WERI-Rb-1 (cell line): ENCODE measurements around the gene RNF130.

Source experiments
- DNase-seq: peaks from one replicate; pipeline ENCODE4 v3.0.0-alpha.2; 2020
- H3K27ac ChIP-seq: fragments of 250-450 bp; sonication (Bioruptor Pico); 2 replicates; pipeline ENCODE4 v1.5.1; 2020; ENCODE audit warnings: mild to moderate bottlenecking, moderate library complexity
- H3K27me3 ChIP-seq: fragments of 250-450 bp; sonication (Bioruptor Pico); 2 replicates; pipeline ENCODE4 v1.5.1; 2021; ENCODE audit warnings: mild to moderate bottlenecking, low read depth, moderate library complexity; ENCODE audit not compliant: insufficient read depth, severe bottlenecking
- H3K36me3 ChIP-seq: fragments of 250-450 bp; sonication (Bioruptor Pico); 2 replicates; pipeline ENCODE4 v1.5.1; 2020; ENCODE audit warnings: mild to moderate bottlenecking, moderate library complexity
- H3K4me3 ChIP-seq: 2 replicates; pipeline ENCODE4 v1.5.1; 2011; ENCODE audit warnings: low read depth, mild to moderate bottlenecking, control low read depth, low read length
- H3K9me3 ChIP-seq: fragments of 250-450 bp; sonication (Bioruptor Pico); 2 replicates; pipeline ENCODE4 v1.5.1; 2021; ENCODE audit warnings: mild to moderate bottlenecking, moderate library complexity; ENCODE audit not compliant: severe bottlenecking
- CTCF ChIP-seq: IDR thresholded peaks from 2 replicates; pipeline ENCODE4 v1.5.1; 2011; ENCODE audit warnings: low read depth, mild to moderate bottlenecking, control low read depth, inconsistent platforms, low read length

RNF130 gene

GRCh38 chr5:179974246-179974945 lies 97.2 kb downstream of the RNF130 start:
- DNase-seq: peak; percentile 83
- peaks cover 30% of the 10 kb centered on the region for H3K36me3 ChIP-seq

GRCh38 chr5:179973391-179973790 lies 98.2 kb downstream of the RNF130 start:
- TF ChIP-seq CTCF: no peak
- Histone ChIP-seq H3K4me3 (no peak overlapping the region), H3K27ac (peak overlapping the region; percentile 88), H3K27me3 (no peaks in the 10 kb centered on the region), H3K36me3 (peaks cover 24% of the 10 kb centered on the region), H3K9me3 (no peaks in the 10 kb centered on the region)
- DNase-seq: peak; percentile 14

More at GRCh38 chr5:179974246-179974945, 97.2 kb downstream of the RNF130 start:
- TF ChIP-seq CTCF: no peak
- Histone ChIP-seq H3K4me3 (peak overlapping the region; percentile 23), H3K27ac (peak overlapping the region; percentile 88), H3K27me3 (no peaks in the 10 kb centered on the region), H3K9me3 (no peaks in the 10 kb centered on the region)

GRCh38 chr5:179969110-179969509 lies 102.4 kb downstream of the RNF130 start:
- H3K4me3 ChIP-seq: no peak overlapping the region
- TF ChIP-seq CTCF: no peak
- no peak for DNase-seq
- no peak overlapping the region for H3K27ac ChIP-seq
- no peaks in the 10 kb centered on the region for H3K27me3 ChIP-seq
- H3K9me3 ChIP-seq: no peaks in the 10 kb centered on the region
- H3K36me3 ChIP-seq: no peaks in the 10 kb centered on the region; the same call in 1 of the 2 replicates

- no peak for TF ChIP-seq CTCF
These were observed 104.1 kb downstream of the RNF130 start for GRCh38 chr5:179967489-179967888.

GRCh38 chr5:179964015-179964414 lies 107.5 kb downstream of the RNF130 start:
- Histone ChIP-seq H3K9me3 (no peaks in the 10 kb centered on the region), H3K4me3 (no peak overlapping the region), H3K27ac (no peak overlapping the region), H3K27me3 (no peaks in the 10 kb centered on the region), H3K36me3 (peaks cover 5% of the 10 kb centered on the region; the same call in 1 of the 2 replicates)
- DNase-seq: no peak
- no peak for TF ChIP-seq CTCF

More at GRCh38 chr5:179967489-179967888, 104.1 kb downstream of the RNF130 start:
- H3K9me3 ChIP-seq: no peaks in the 10 kb centered on the region
- no peak overlapping the region for H3K27ac ChIP-seq
- DNase-seq: no peak
- no peak overlapping the region for H3K4me3 ChIP-seq
- H3K27me3 ChIP-seq: no peaks in the 10 kb centered on the region
- peaks cover 5% of the 10 kb centered on the region; the same call in 1 of the 2 replicates for H3K36me3 ChIP-seq
